Measurements from ENCODE around the gene IRF8. TPM values are rescaled to one million over a fixed set of nuclear protein-coding genes. Genes with fewer than 3 reads are reported as not detected.
A peak's percentile ranks its signal among the peaks of the same experiment; 100 is the strongest.

Gene IRF8
- total RNA-seq, 1 donor from 2014 or later: 37.8 TPM

GRCh38 chr16:85969159-85969558 lies 70.2 kb downstream of the IRF8 start:
- peaks cover 10% of the 10 kb centered on the region for H3K9me3 Mint-ChIP-seq
- H3K4me3 Mint-ChIP-seq (ENCODE audit: low read depth): no peak overlapping the region
- intact Hi-C loops (cut with micrococcal nuclease): no loop called here
- H3K27me3 Mint-ChIP-seq (ENCODE audit: low read depth): peaks cover 2% of the 10 kb centered on the region
- no peaks in the 10 kb centered on the region for H3K36me3 Mint-ChIP-seq (ENCODE audit: low read depth)
- H3K4me1 Mint-ChIP-seq (ENCODE audit: low read depth): peaks cover 25% of the 10 kb centered on the region
- peak overlapping the region; percentile 4 for H3K27ac Mint-ChIP-seq
- no peak for DNase-seq (ENCODE audit: low spot score)

DNA sequence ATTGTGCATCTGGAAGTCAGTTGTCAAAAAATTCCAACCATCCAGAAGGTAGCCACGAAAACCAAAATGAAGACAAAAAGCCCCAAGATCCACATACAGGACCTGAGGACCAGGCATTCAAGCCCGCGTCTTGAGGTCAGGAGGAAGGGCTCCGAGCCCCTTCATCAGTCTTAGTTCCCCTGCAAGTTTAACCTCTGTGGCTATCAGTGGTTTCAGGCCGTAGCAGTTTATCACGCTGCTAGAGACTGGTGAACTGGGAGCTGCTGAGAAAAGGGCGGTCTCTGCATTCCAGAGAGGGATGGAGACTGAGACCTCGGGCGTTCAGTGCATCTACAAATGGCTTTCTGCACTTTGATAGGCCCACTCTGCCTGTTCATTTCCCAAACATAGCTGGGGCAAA lies 70.6 kb downstream of the IRF8 start:
- H3K27ac Mint-ChIP-seq: no peak overlapping the region
- DNase-seq (ENCODE audit: low spot score): no peak
- intact Hi-C loops (cut with micrococcal nuclease): no loop called here
- peaks cover 2% of the 10 kb centered on the region for H3K27me3 Mint-ChIP-seq (ENCODE audit: low read depth)
- no peaks in the 10 kb centered on the region for H3K36me3 Mint-ChIP-seq (ENCODE audit: low read depth)
- peaks cover 25% of the 10 kb centered on the region for H3K4me1 Mint-ChIP-seq (ENCODE audit: low read depth)
- no peak overlapping the region for H3K4me3 Mint-ChIP-seq (ENCODE audit: low read depth)
- peaks cover 14% of the 10 kb centered on the region for H3K9me3 Mint-ChIP-seq

DNA sequence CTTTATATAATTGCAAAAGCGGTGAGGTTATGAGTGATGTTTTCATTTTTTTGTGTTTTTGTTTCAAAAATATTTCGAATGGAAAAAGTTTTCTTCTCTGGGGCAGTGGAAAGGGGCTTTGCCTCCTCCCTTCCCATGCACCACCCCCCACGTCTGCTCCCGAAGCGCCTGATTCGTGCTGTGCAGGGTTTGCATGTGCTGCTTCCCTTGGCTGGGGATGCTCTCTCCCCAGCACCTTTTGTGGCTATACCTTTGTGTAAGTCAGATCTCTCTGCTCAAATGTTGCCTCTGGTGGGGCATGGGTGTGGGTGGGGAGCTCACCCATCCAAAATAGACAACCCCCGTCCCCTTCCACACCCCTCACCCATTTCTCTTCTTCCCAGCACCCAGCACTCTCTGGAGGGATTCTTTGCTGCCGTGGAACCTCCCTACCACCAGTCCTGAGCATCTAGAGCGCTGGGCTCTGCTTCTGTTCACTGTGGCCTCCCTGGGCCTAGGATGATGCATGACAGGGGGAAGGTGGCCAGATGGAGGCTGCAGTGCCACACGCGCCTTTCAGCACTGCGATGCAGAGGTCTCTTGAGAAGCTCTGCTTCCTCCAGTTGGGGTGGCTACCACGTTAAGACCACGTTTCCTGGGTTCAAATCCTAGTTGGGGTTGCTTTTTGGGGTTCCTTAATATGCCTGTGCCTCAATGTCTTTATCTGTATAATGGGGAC lies 71.2 kb downstream of the IRF8 start:
- H3K27ac Mint-ChIP-seq: no peak overlapping the region
- H3K4me1 Mint-ChIP-seq (ENCODE audit: low read depth): peaks cover 25% of the 10 kb centered on the region
- H3K4me3 Mint-ChIP-seq (ENCODE audit: low read depth): no peak overlapping the region
- no peak for DNase-seq (ENCODE audit: low spot score)
- peaks cover 20% of the 10 kb centered on the region for H3K9me3 Mint-ChIP-seq
- H3K27me3 Mint-ChIP-seq (ENCODE audit: low read depth): peaks cover 2% of the 10 kb centered on the region
- intact Hi-C loops (cut with micrococcal nuclease): no loop called here
- no peaks in the 10 kb centered on the region for H3K36me3 Mint-ChIP-seq (ENCODE audit: low read depth)

GRCh38 chr16:85970738-85971137 lies 71.8 kb downstream of the IRF8 start:
- no peak for DNase-seq (ENCODE audit: low spot score)
- Mint-ChIP-seq H3K4me3 (ENCODE audit: low read depth) (no peak overlapping the region), H3K36me3 (ENCODE audit: low read depth) (no peaks in the 10 kb centered on the region), H3K27ac (no peak overlapping the region), H3K27me3 (ENCODE audit: low read depth) (peaks cover 2% of the 10 kb centered on the region), H3K4me1 (ENCODE audit: low read depth) (peaks cover 25% of the 10 kb centered on the region), H3K9me3 (peaks cover 21% of the 10 kb centered on the region)
- intact Hi-C loops (cut with micrococcal nuclease): no loop called here

Other genes with a start within 250 kb of the IRF8 start
- 66.8 and 66.9 TPM in 2 replicates for gene GINS2, start 210.2 kb upstream of the IRF8 start, total RNA-seq
- not detected in 2 replicates for gene C16orf74, start 148.1 kb upstream of the IRF8 start, total RNA-seq
- gene EMC8, start 99.6 kb upstream of the IRF8 start, total RNA-seq: 36.1 and 40.2 TPM in 2 replicates
- gene COX4I1, start 99.5 kb upstream of the IRF8 start, total RNA-seq: 543 and 561 TPM in 2 replicates

All from activated T-helper 2 cell treated with anti-CD3 and anti-CD28 coated beads, Interferon-gamma antibody, Interleukin-2, Interleukin-4, amounts not matched to agents 10 μg/mL and 5 μg/mL and 100 μg/mL, durations not matched to agents 14 hours and 24 hours and 36 hours (primary cell).